ENCODE results near the gene ST6GALNAC1.

ST6GALNAC1 gene

DNA sequence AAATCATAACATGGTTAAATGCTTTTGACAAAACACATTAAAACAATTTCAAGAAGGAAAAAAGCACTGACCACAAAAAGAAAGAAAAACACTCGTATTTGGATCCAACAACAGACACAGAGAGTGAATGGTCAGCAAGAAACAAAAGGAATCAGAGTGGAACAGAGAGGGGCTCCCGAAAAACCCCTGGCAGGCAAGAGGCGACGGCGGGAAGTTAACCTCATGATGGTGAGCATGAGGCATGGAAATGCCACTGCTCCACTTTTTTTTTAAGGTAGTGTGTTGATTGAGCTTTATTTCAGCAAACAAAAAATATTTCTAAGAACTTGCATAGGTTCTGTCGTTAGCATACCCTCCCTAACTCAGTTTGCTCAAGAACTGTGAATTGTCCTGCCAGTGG is 32.1 kb upstream of the ST6GALNAC1 start:
- no peak for DNase-seq

DNA sequence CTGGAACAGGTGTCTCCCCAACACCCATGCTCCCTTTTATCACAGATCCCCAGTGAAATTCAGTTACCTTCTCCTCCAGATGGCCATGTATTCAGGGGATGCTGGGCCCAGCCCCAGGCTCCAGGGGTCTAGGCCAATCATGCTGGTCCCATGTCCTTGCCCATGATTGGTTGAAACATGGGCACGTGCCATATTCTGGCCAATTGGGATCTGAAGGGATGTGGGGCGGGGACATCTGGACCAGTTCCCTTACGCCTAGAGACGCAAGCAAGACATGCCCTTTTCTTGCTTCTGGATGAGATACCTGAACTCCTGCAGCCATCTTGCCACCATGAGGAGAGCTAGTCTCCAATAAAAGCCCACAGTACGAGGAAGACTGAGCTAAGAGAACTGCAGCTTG is 31.0 kb upstream of the ST6GALNAC1 start:
- DNase-seq, result no peak

DNA sequence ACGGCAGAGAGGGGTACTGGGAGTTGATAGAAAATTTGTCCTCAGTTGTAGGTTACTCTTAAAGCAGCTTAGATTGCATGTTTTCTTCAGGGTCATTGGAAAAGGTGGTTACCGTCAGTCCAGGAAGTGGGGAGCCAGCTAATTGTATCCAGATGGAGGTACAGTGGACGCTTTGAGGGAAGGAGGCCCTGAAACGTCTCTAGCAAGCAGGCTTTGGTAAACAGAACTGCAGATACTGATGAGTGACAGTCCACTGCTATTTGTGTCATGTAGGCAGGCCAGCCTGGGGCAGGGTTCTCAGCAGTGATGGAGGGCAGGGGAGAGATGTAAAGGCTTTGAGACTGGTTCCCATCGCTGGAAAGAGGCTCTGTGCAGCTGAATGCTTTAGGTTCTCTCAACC is 30.2 kb upstream of the ST6GALNAC1 start:
- no peak for DNase-seq

DNA sequence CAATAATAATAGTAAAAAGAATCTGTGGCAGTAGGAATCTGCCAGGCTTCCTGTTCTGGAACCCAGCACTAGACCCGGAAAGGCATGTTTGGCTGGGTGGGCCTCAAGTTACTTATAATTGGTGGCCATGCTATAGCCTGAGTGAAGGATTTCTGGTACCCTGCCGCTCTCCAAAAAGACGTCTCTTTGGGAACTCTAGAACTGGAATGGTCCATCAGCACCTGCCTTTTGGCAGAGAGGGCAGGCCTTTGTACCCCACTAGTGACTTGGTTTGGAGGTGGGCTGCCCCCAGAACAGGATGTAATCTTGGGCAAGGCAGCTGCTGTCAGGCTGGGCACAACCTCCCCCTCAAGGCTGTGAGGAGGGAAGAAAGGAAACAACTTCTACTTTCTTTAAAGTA is 29.3 kb upstream of the ST6GALNAC1 start:
- DNase-seq, result no peak

DNA sequence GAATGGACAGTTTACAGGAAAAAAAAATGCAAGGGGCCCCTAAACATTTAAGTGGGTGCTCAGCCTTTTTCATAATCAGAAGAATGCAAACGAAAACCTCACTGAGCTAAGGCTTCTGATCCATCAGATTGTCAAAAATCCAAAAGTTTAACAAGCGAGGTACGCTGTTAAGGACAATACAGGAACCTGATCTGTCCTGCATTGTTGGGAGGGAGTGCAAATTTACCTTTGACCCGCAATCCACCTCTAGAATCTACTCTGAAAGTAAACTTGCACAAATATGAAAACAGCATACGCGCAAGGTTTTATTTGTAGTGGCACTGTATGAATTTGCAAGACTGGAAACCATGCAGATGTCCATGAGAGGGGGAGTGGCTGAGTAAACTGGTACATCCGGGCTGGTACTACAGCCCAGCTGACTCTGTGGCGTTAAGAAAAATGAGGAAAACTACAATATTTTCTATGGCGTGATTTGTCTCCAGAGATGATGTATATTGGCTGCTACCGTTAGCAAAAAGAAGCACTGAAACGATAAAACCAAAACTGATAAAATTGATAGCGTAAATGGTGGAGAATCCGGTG is 28.8 kb upstream of the ST6GALNAC1 start:
- DNase-seq, result no peak

DNA sequence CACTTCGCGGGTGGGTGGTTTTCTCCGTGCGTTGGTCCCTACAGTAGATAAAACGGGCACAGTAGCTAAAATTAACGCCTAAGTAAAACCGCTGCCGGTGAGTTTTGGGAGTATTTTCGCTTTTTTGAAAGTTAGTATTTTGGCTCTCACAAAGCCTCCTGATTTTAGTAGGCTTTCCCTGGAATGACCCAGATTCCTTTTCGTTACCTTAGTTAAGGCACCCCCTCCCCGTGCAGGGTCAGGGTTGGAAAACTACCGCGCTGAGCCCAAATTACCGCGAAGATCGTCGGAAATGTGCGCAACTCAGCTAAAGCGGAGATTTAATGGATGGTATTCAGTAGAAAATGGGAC is 28.3 kb upstream of the ST6GALNAC1 start:
- DNase-seq, result no peak

DNA sequence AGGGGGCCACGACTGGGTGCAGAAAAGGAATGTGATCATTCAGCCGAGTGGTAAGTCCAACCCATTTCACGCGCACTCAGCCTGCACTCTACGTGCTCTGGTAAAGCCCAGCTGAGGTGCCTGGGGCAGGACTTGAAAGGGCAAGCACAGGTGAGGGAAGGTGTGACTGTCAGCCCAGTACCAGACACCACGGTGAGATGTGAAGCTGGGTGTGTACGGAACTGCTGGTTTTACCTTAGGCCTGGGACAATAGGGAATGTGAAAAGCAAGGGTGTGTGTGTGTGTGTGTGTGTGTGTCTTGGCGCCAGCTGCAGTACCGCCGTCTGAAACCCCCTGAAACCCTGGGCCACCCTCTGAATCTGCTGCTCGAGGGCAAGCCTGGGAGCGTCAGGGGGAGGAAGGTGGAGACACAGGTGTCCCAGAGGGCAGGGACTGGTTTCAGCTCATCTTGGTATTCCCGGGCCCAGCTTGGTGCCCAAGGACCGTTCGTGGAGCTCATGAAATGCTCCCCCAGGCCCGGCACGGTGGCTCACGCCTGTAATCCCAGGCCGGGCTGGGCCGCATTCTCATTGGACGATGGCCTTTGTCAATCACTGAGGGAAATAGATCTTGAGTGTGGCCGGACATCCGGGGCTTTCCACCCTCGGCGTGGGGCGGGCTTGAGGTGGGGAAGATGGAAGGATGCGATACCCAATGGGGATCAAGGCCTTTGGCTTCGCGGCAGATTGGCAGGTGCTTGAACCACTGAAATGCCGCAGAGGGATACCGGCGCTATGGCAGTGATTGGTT is 27.8 kb upstream of the ST6GALNAC1 start:
- peak; percentile 99 for DNase-seq

DNA sequence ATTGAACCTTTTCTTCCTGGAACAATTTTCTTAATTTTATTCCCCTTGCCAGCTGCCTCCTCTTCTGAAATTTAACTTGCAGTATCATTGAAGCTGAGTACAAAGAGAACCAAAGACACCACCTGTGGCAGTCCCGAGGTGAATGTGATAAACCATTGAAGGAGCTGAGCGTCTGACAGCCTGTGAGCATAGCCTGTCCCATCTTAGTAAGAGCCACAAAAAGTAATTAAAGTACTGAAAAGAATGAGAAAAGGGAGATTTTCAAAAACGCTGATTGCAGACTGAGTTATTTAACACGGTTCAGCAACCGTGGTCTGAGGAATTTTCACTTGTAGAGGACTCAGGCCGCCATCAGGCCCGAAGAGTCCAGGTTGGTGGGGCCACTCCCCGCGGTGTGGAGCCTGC is 27.2 kb upstream of the ST6GALNAC1 start:
- DNase-seq, result no peak

DNA sequence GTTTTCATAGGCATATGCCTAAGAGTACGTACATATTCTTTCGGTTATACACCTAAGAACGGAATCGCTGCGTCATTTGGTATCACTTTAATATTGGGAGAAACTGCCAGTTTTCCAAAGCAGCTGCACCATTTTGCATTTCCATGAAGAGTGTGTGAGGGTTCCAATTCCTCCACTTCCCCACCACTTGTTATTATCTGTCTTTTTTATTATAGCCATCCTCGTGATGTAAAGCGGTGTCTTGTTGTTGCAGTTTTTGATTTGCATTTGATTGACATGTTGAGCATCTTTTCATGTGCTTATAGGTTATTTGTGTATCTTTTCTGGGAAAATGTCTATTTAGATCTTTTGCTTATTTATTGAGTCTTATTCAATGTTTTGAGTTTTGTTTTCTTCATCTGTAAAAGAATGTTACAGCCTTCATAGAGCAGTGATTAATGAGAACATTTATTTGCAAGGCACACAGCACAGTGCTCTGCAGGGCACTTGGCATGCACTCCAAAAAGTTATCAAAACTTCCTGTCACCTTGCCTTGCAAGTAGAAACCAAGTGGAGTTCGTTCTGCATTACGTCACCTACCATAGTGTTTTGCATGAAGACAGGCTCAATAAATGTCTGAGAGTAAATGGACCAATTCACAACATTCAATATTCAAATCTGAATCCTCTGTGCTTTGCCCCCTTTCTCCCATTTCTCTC is 26.6 kb upstream of the ST6GALNAC1 start:
- no peak for DNase-seq

DNA sequence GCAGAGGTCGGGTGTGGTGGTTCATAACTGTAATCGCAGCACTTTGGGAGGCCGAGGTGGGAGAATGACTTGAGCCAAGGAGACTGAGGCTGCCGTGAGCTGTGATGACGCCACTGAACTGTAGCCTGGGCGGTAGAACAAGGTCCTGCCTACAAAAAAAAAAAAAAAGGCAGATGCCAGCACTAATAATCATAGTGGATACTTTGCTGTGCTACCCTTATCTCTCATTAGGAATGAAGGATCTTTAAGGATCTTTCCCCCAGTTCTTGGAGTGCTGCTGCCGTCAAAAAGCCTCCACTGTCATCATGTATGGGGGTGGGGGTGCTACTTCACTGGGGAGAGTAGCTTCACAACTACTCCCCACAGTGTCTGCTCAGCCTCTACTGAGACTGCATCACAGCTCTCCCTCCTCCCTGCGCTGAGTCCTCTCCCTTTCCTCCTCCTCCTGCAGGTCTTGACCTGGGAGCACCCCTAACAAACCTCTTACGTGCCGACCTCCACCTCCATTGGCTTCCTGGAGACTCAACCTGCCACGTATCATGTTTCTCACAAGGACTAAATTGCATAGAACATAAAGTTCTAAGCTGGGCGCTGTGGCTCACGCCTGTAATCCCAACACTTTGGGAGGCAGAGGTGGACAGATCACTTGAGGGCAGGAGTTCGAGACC is 24.4 kb upstream of the ST6GALNAC1 start:
- no peak for DNase-seq

DNA sequence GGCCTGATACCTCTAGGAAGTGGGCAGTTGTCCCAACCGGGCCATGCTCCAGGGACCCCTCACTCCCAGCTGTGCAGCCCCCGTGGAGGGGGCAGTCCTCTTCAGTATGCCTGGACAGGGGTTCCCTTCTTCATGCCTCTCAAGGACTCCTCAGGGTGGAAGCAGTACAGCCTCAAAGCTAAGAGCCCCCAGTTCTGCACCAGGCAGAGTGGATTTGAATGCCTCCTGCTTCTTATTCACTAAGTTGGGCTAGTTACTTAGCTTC is 23.9 kb upstream of the ST6GALNAC1 start:
- DNase-seq, result no peak

DNA sequence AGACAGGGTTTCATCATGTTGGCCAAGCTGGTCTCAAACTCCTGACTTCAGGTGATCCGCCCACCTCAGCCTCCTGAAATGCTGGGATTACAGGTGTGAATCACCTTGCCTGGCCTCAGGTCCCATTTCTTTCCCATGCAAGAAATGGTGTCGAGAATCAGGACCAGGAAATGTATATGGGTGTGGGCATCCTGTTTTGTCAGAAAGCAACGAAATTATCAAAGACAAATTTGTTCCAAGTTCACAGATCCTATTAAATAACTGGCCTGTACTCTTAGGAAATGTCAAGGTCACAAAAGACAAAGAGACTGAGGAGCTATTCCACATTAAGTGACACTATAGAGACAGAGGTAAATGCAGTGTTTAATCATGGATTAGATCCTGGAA is 17.1 kb upstream of the ST6GALNAC1 start:
- DNase-seq, result no peak

DNA sequence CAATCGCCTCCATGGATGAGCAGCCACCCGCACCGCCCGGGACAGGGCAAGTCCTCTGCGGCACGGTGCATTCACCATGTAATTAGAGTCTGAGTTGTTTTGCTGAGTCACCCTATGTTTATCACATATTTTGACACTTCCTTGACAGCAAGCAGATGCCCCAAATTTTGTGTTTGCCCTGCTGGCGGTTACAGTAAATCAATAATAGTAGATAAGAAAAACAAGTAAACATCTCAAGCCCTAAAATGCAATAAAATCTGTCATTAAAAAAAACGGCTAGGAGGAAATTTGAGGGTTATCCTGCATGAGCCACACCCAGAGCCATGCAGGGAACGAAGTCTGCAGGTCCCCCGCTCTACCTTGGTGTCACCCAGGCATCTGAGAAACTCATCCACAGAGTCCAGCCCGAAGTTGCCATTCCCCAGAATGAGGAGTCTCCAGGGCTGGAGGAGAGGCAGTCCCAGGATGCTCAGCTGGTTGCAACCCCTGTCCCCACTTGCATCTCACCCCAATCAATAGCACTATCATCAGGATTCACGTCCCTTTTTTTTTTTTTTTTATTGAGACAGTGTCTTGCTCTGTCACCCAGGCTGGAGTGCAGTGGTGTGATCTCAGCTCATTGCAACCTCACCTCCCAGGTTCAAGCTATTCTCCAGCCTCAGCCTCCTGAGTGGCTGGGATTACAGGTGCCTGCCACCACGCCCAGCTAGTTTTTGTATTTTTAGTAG is 16.5 kb upstream of the ST6GALNAC1 start:
- no peak for DNase-seq

DNA sequence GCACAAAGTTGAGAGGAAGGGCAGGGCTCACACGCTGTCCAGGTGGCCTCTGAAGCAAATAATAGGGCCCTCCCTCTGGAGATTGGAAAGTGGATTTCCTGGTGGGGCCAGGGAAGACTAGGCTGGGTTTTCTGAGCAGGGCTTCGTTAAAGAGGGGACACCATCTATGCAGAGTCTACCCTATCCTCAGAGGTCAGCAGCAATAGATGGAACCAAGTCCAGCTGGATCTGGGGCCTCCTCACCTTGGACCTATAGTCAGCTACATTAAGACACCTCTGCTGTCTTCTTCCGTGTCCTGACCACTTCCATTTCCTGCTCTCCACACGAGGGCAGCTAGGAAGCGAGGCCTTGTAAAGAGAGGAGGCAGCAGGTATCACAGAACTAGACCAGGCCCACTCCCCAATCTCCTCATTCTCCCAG is 14.7 kb upstream of the ST6GALNAC1 start:
- no peak for DNase-seq

DNA sequence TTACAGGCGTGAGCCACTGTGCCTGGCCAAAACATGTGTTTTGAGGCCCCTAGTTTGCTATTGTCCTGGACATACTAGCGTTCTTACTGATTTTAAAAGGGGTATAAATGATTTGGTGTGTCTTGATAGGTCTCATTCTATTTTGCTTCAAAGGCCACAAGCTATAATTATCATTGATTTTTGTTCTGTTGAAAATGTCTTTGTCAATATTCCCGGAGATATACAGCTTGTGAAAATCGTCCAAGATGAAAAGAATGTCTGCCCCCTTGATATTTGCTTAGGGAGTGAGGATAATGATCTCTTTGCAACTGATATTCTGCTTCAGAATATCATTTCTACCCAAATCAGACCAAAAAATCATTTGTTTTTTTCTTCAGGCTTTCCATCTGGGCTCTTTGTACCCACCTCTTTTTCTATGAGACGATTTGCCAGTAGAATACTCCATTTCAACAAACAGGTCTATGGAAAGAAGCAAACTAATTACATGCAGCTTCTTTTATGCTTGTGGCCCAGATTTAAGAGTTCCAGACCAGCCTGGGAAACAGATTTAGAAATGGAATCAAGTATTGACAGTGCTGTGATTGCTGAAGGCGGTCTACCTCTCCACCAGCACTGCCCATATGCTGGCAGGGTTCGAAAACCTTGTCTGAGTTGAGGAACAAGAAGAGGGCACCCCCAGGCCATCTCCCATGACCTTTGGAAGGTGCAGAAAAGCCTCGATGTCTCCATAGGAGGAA is 14.1 kb upstream of the ST6GALNAC1 start:
- DNase-seq, result no peak

DNA sequence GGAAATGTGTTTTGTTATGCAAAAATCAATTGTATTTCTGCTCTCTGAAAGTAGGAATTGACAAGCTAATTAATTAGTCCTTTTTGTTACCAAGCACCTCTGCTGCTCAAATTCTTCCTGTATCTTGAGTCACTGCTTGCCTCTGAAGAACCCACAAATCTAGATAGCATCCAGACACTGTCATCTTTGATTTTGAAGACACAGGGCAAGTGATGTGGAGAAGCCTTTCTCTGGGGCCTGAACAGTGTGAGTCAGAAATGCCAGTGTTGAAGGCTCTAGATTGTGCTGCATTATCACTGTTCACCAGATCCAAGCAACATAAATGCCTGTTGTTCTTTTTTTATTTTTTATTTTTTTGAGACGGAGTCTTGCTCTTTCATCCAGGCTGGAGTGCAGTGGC is 10.9 kb upstream of the ST6GALNAC1 start:
- DNase-seq, result no peak

DNA sequence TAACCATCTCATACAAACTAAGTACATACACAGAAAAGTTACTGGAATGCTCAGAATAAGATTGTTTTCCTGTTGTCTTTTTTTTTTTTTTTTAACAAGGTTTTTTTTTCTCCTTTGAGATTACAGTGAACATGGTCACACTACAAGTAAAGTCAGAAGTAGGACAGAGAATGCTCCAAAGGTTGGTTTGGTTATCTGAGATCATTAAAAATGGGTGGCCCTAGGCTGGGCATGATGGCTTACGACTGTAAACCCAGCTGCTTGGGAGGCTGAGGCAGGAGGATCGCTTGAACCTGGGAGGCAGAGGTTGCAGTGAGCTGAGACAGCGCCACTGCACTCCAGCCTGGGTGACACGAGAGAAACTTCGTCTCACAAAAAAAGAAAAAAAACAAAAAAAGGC is 6.9 kb upstream of the ST6GALNAC1 start:
- no peak for DNase-seq

DNA sequence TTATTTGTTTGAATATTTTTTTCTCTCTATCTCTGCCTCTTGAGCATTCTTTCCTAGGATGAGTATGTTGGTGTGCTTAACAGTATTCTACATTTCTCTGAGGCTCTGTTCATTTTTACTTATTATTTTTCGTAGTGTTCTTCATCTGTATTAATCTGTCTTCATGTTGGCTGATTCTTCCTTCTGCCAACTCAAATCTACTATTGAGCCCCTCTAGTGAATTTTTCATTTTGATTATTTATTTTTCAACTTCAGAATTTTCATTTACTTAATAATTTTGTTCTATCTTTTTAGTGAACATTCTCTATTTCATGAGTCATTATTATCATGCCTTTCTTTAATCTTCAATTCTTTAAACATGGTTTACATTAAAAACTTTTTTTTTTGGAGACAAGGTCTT is 3.2 kb upstream of the ST6GALNAC1 start:
- DNase-seq, result no peak

DNA sequence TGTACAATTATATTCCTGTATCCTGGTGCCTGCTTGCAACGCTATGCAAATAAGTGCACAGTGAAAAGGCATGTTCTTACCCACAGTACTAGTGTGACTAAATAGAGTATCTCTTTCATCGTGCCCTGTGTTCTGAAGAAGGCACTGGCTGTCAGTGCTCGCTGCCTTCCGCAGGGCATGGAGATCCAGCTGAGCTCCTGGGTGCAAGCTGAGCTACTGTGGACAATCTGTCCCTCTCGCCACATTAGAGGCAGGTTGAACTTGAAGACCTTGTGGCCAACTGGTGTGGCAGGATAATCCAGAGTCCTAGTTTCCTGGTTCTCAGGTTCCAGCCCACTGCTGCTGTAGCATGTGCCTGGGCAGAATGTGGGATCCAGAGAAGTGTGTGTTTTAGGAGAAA is 1.9 kb upstream of the ST6GALNAC1 start:
- DNase-seq, result no peak

DNA sequence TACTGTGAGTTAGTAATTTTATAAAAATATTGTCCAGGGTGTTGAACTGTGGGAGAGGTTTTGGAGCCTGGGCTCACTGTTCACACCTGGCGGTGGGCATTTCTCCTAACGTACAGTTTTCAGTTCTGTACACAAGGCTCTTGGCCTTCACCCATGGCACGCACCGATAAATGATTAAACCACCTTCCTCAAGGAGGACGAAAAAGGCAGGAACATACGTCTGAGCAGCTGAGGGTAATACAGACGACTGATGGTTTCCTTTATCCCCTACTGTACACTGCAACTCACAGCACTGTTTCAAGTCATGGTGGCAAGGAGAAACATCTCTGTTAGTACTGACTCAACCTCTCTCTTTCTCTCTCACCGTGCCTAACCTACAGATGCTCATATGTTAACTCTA is 1.4 kb upstream of the ST6GALNAC1 start:
- DNase-seq, result no peak

DNA sequence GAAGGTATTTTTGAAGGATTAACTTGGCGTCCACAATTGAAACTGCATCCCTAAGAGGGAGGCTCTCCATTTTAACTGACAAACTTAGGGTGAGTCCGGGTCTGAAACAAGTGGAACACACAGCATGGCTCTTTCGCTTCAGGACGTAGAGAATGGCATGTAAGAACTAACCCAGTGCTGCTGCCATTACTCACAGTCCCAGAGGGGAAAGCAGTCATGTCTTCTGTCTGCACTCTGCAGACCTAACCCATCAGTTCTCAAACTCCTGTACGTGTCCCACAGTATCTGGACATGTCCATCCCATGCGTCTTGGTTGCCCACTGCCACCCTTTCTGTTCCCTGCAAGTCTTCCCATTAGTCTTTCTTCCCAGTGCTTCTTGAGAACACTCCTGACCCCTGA is 563 bp downstream of the ST6GALNAC1 start:
- no peak for DNase-seq

DNA sequence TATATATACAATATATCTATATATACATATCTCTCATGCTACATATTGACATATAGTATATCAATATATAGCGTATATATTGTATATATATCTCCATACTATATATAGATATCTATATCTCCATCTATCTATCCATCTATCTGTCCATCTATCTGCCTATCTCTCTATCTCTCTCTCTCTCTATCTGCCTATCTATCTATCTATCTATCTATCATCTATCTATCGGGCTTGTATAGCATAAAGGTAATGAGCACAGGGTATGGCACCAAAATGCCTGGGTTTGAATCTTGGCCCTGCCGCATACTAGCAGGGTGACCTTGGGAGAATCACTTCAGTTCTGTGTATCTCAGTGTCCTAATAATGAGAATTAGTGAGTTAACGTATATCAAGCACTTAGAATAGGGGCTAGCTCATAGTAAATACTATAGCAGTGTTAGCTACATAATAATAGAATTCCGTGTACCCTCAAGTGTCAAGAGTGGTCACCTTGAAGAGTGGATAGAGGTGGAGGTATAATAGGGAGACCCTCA is 1.5 kb downstream of the ST6GALNAC1 start:
- DNase-seq, result no peak

DNA sequence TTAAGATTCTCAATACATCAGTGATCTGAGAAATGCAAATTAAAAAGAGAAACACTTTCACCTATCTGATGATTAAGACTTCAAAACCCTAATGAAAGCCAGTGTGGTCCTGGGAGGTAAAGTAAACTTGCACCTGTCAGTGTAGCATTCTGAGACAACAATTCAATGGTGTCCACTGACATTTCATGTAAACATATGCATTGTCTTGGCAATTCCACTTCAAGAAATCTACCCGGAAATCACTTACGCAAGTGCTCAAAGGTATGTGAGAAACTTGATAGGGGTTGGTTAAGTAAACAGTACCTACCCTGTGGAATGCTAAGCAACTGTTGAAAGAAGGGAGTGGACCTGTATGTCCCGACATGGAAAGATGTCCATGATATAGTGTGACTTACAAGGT is 2.1 kb downstream of the ST6GALNAC1 start:
- DNase-seq, result no peak

Data from DMS 273 treated with DMSO at 0.1 percent for 48 hours (cell line).